ENCODE measurements around the gene HSPA1A.

The HSPA1A gene

DNA sequence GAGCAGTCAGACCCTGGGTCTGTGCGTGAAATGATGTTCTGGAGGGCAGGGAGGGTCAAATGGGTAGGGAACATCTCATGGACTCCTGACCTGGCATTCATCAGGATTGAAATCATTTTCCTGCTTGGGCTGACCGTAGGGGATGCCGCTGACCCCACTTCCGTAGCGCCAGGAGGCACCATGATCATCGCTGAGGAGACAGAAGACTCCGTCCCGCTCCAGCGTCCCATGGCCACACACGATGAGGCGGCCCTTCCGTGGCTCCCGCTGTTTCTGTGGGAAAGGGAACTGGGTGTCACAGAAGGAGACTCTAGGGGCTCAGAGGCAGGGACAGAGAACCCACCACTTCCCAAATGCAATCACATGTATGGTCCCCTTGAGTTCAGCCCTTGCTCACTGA is 45.0 kb downstream of the HSPA1A start:
- peaks cover 5% of the 10 kb centered on the region for H3K4me1 ChIP-seq (ENCODE audit: low read length)
- no peak for TF ChIP-seq CTCF (IDR thresholded peaks at IDR 0.05; ENCODE audit: low read depth, low read length)
- no peak for TF ChIP-seq EZH2phosphoT487 (IDR thresholded peaks at IDR 0.05; ENCODE audit: low read depth)
- H3K4me2 ChIP-seq (ENCODE audit: low read length) = no peak overlapping the region
- H3K9ac ChIP-seq (ENCODE audit: low read length) = no peak overlapping the region
- H3K27ac ChIP-seq (ENCODE audit: low read length) = no peak overlapping the region
- H2AFZ ChIP-seq (ENCODE audit: low read depth, low read length) = no peak overlapping the region
- no peaks in the 10 kb centered on the region for H3K27me3 ChIP-seq (ENCODE audit: low read depth, low read length)
- peaks cover 6% of the 10 kb centered on the region for H3K79me2 ChIP-seq (ENCODE audit: low read length)
- H3K4me3 ChIP-seq (ENCODE audit: low read length) = no peak overlapping the region
- H3K36me3 ChIP-seq (replicated peaks; ENCODE audit: low read depth, low read length) = peaks cover 3% of the 10 kb centered on the region
- H3K9me3 ChIP-seq (ENCODE audit: insufficient read depth, low read length) = no peaks in the 10 kb centered on the region
- no peaks in the 10 kb centered on the region for H4K20me1 ChIP-seq (ENCODE audit: insufficient read depth, low read length)

DNA sequence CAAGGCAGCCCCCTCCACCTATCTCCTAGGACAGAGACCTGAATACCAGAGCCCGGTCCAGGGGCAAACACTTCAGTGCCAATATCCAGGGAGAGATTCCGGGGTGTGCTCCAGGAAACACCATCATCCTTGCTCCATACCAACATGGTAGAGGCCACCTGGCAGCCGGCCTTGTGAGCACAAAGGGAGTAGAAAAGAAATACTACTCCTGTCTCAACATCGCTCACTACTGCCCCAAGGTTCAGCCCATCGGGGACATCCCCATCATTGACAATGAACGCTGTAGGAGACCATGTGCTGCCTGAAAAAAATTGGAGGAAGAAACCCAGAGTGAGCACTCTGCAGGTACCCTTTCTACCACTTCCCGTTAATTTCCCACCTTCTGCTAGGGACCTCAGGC is 45.8 kb downstream of the HSPA1A start:
- no peaks in the 10 kb centered on the region for H4K20me1 ChIP-seq (ENCODE audit: insufficient read depth, low read length)
- peaks cover 3% of the 10 kb centered on the region for H3K36me3 ChIP-seq (replicated peaks; ENCODE audit: low read depth, low read length)
- TF ChIP-seq CTCF (IDR thresholded peaks at IDR 0.05; ENCODE audit: low read depth, low read length) = no peak
- no peak for TF ChIP-seq EZH2phosphoT487 (IDR thresholded peaks at IDR 0.05; ENCODE audit: low read depth)
- H3K4me2 ChIP-seq (ENCODE audit: low read length) = no peak overlapping the region
- no peak overlapping the region for H3K4me3 ChIP-seq (ENCODE audit: low read length)
- peaks cover 6% of the 10 kb centered on the region for H3K79me2 ChIP-seq (ENCODE audit: low read length)
- no peaks in the 10 kb centered on the region for H3K9me3 ChIP-seq (ENCODE audit: insufficient read depth, low read length)
- H3K9ac ChIP-seq (ENCODE audit: low read length) = no peak overlapping the region
- H3K4me1 ChIP-seq (ENCODE audit: low read length) = peaks cover 5% of the 10 kb centered on the region
- H3K27me3 ChIP-seq (ENCODE audit: low read depth, low read length) = no peaks in the 10 kb centered on the region
- H2AFZ ChIP-seq (ENCODE audit: low read depth, low read length) = no peak overlapping the region
- no peak overlapping the region for H3K27ac ChIP-seq (ENCODE audit: low read length)

- H2AFZ ChIP-seq (ENCODE audit: low read depth, low read length) = no peak overlapping the region
- H3K27ac ChIP-seq (ENCODE audit: low read length) = peak overlapping the region; percentile 34; the same call in 1 of the 2 replicates
These were observed 46.6 kb downstream of the HSPA1A start for GRCh38 chr6:31861919-31862343.

More at GRCh38 chr6:31861919-31862343, 46.6 kb downstream of the HSPA1A start:
- no peaks in the 10 kb centered on the region for H3K9me3 ChIP-seq (ENCODE audit: insufficient read depth, low read length)
- peak overlapping the region; percentile 97 for H3K4me2 ChIP-seq (ENCODE audit: low read length)
- H3K4me3 ChIP-seq (ENCODE audit: low read length) = peak overlapping the region; percentile 90
- TF ChIP-seq EZH2phosphoT487 (IDR thresholded peaks at IDR 0.05; ENCODE audit: low read depth) (no peak), CTCF (IDR thresholded peaks at IDR 0.05; ENCODE audit: low read depth, low read length) (no peak)
- H4K20me1 ChIP-seq (ENCODE audit: insufficient read depth, low read length) = no peaks in the 10 kb centered on the region
- peaks cover 6% of the 10 kb centered on the region for H3K79me2 ChIP-seq (ENCODE audit: low read length)
- peaks cover 3% of the 10 kb centered on the region for H3K36me3 ChIP-seq (replicated peaks; ENCODE audit: low read depth, low read length)
- peaks cover 5% of the 10 kb centered on the region for H3K4me1 ChIP-seq (ENCODE audit: low read length)
- H3K27me3 ChIP-seq (ENCODE audit: low read depth, low read length) = no peaks in the 10 kb centered on the region
- H3K9ac ChIP-seq (ENCODE audit: low read length) = peak overlapping the region; percentile 76

All from OCI-LY3 (cell line).